K562 (cell line): ENCODE data around the gene FLVCR2. TPM values are rescaled to one million over a fixed set of nuclear protein-coding genes. Genes with fewer than 3 reads are reported as not detected.

Experiments used
- ATAC-seq: fragments of 200-7000 bp; cut with Tn5 transposase; 3 replicates; pipeline ENCODE4 v1.9.1; 2020; ENCODE audit warnings: moderate library complexity
- BruUV-seq: library from RNA; stranded (reverse); fragments of 400-500 nt; replicated peaks from 2 replicates; lab custom pipeline; 2021; lab: Mats Ljungman, UMichigan
- CTCF ChIA-PET: fragments of 300-600 bp; formaldehyde crosslinking; extraction: SDS; loops from one replicate; lab custom pipeline; 2021; ENCODE audit warnings: low intra/inter-chr PET ratio; lab: Yijun Ruan, JAX
- POLR2A ChIA-PET: fragments of 300-600, 350-650 bp; sonication (Branson Sonifier 250); formaldehyde crosslinking; extraction: SDS; loops from one replicate; lab custom pipeline; 2021; ENCODE audit warnings: antibody characterized with exemption, inconsistent platforms; lab: Yijun Ruan, JAX
- DNase-seq, 4 experiments: peaks; one replicate each; pipeline versions ENCODE4 v3.0.0 to v3.0.0-alpha.2; 2011 to 2018; ENCODE audit warnings: low spot score in 3 of 4, mixed read lengths in 3 of 4; ENCODE audit errors: extremely low read depth in 1 of 4
- FAIRE-seq: peaks from 2 replicates; lab custom pipeline; 2011; peaks lifted over from hg19 to GRCh38; lab: Jason Lieb, UNC
- H2AFZ ChIP-seq: 2 replicates; pipeline ENCODE4 v1.6.0; 2011; ENCODE audit warnings: low read depth, low read length, control low read depth, inconsistent platforms
- H3K27ac ChIP-seq: fragments of 200-600 bp; 3 replicates; pipeline ENCODE4 v1.8.0; 2011; ENCODE audit warnings: low read depth, mild to moderate bottlenecking, control low read depth, inconsistent platforms, low read length, moderate library complexity, mixed read lengths; ENCODE audit errors: extremely low read depth
- H3K27me3 ChIP-seq, 2 experiments: fragments of 300-600 bp in 1 of 2; 2 replicates in 1 of 2; 3 replicates in 1 of 2; pipeline versions ENCODE4 v1.6.0 to v1.8.0; 2011; ENCODE audit warnings: inconsistent platforms in 2 of 2, low read length in 2 of 2, mild to moderate bottlenecking in 1 of 2, mixed read lengths in 1 of 2, moderate library complexity in 1 of 2; ENCODE audit not compliant: control insufficient read depth in 2 of 2, insufficient read depth in 2 of 2
- H3K36me3 ChIP-seq: fragments of 300-600 bp; 3 replicates; pipeline ENCODE4 v1.8.0; 2011; ENCODE audit warnings: mild to moderate bottlenecking, low read length, inconsistent platforms; ENCODE audit not compliant: control insufficient read depth, insufficient read depth
- H3K4me1 ChIP-seq, 2 experiments: fragments of 200-600 bp in 1 of 2; replicated peaks in 1 of 2; 2 replicates in 1 of 2; 3 replicates in 1 of 2; pipeline versions ENCODE4 v1.5.1 to v1.8.0; 2011; ENCODE audit warnings: inconsistent platforms in 2 of 2, low read length in 2 of 2, mild to moderate bottlenecking in 1 of 2, mixed read lengths in 1 of 2, moderate library complexity in 1 of 2; ENCODE audit not compliant: control insufficient read depth in 2 of 2, insufficient read depth in 2 of 2
- H3K4me2 ChIP-seq: 2 replicates; pipeline ENCODE4 v1.6.1; 2011; ENCODE audit warnings: low read length, control low read depth, inconsistent platforms, mixed read lengths; ENCODE audit not compliant: insufficient read depth
- H3K4me3 ChIP-seq: fragments of 200-600 bp; sonication (generic), shearing (Covaris generic); 2 replicates; pipeline ENCODE4 v1.5.1; 2016; ENCODE audit warnings: control low read depth, inconsistent platforms
- H3K79me2 ChIP-seq: fragments of 200-600 bp; 3 replicates; pipeline ENCODE4 v1.8.0; 2011; ENCODE audit warnings: low read length, inconsistent platforms; ENCODE audit not compliant: control insufficient read depth, insufficient read depth
- H3K9ac ChIP-seq, 2 experiments: 2 replicates each; pipeline versions ENCODE4 v1.6.0 to v1.6.1; 2011; ENCODE audit warnings: low read depth in 2 of 2, low read length in 2 of 2, control low read depth in 1 of 2, inconsistent platforms in 1 of 2, mild to moderate bottlenecking in 1 of 2, mixed read lengths in 1 of 2; ENCODE audit not compliant: insufficient read depth in 1 of 2
- H3K9me1 ChIP-seq: one replicate; pipeline ENCODE4 v1.6.0; 2011; ENCODE audit warnings: inconsistent platforms, mild to moderate bottlenecking, low read length, moderate library complexity; ENCODE audit not compliant: control insufficient read depth, insufficient read depth
- H3K9me3 ChIP-seq: replicated peaks from 2 replicates; pipeline ENCODE4 v1.5.1; 2011; ENCODE audit warnings: low read depth, low read length, inconsistent platforms; ENCODE audit not compliant: control insufficient read depth, insufficient read depth
- H4K20me1 ChIP-seq: replicated peaks from 2 replicates; pipeline ENCODE4 v1.6.1; 2011; ENCODE audit warnings: low read length, inconsistent platforms, mixed read lengths; ENCODE audit not compliant: control insufficient read depth, insufficient read depth
- CREBBP ChIP-seq: IDR thresholded peaks from one replicate; pipeline ENCODE4 v1.6.1; 2012; ENCODE audit warnings: low read depth, mild to moderate bottlenecking, control low read depth, inconsistent platforms, low read length
- CTCFL ChIP-seq: IDR thresholded peaks from 2 replicates; pipeline ENCODE4 v1.6.1; 2011; ENCODE audit warnings: borderline replicate concordance, low read depth, mild to moderate bottlenecking, moderate library complexity, low read length; ENCODE audit not compliant: insufficient read depth, poor library complexity, severe bottlenecking
- DMBX1 ChIP-seq: fragments of 250-450 bp; sonication (Bioruptor Pico); IDR thresholded peaks from 2 replicates; pipeline ENCODE4 v1.8.0; 2022; ENCODE audit warnings: inconsistent platforms, mild to moderate bottlenecking, moderate library complexity, borderline replicate concordance
- ELK1 ChIP-seq: sonication (generic); formaldehyde crosslinking; IDR thresholded peaks from 2 replicates; pipeline ENCODE4 v1.8.1; 2022; ENCODE audit warnings: missing genetic modification reagents
- HNRNPL ChIP-seq: fragments of 200-400 bp; formaldehyde crosslinking; IDR thresholded peaks from 2 replicates; pipeline ENCODE4 v1.6.1; 2017; ENCODE audit warnings: low read depth, mild to moderate bottlenecking, low read length
- HSF4 ChIP-seq: fragments of 250-450 bp; sonication (Bioruptor Pico); IDR thresholded peaks from 2 replicates; pipeline ENCODE4 v2.1.2; 2022; ENCODE audit warnings: mild to moderate bottlenecking, moderate library complexity, borderline replicate concordance
- KAT2B ChIP-seq: IDR thresholded peaks from one replicate; pipeline ENCODE4 v1.6.1; 2012; ENCODE audit warnings: low read depth, mild to moderate bottlenecking, control low read depth, inconsistent platforms, low read length, moderate library complexity
- NR2C2 ChIP-seq, 2 experiments: fragments of 200-800 bp in 1 of 2; sonication (Bioruptor generic) in 1 of 2; sonication (generic) in 1 of 2; formaldehyde crosslinking in 1 of 2; IDR thresholded peaks; 2 replicates each; pipeline versions ENCODE4 v1.6.1 to v1.8.0; 2016 to 2022; ENCODE audit warnings: mild to moderate bottlenecking in 1 of 2, missing compliant biosample characterization in 1 of 2, missing genetic modification characterization in 1 of 2, missing genetic modification reagents in 1 of 2
- PTRF ChIP-seq: fragments of 450-650 bp; IDR thresholded peaks from 2 replicates; pipeline ENCODE4 v1.6.1; 2016; ENCODE audit warnings: mild to moderate bottlenecking, missing genetic modification characterization, missing compliant biosample characterization
- RBM34 ChIP-seq: fragments of 200-400 bp; formaldehyde crosslinking; IDR thresholded peaks from 2 replicates; pipeline ENCODE4 v1.6.1; 2018; ENCODE audit warnings: low read length, borderline replicate concordance; ENCODE audit not compliant: insufficient read depth
- TBP ChIP-seq: optimal IDR thresholded peaks from 2 replicates; pipeline ENCODE3; 2011; ENCODE audit warnings: low read depth, low read length, improper control_type of control experiment
- TFAM ChIP-seq: fragments of 250-450 bp; sonication (Bioruptor Pico); conservative IDR thresholded peaks from 2 replicates; pipeline ENCODE4 v1.5.0; 2021; ENCODE audit warnings: mild to moderate bottlenecking, moderate library complexity
- WGBS: fragments of 100-300 bp; shearing (Covaris generic); methylation state at CpG from one replicate; pipeline ENCODE4 v1.1.6; 2016; ENCODE audit warnings: low coverage, mixed read lengths; ENCODE audit not compliant: insufficient coverage; ENCODE audit errors: missing lambda C conversion rate; 5-methylcytosine and 5-hydroxymethylcytosine counted together
- in situ Hi-C: fragments of 300-500 bp; cut with MboI; formaldehyde crosslinking; loops from 4 replicates; pipeline ENCODE4 v1.15.0; 2018; ENCODE audit warnings: inconsistent platforms, mixed read lengths
- intact Hi-C: fragments of 100-400 bp; cut with micrococcal nuclease; formaldehyde crosslinking; loops from 2 replicates; pipeline ENCODE4 v1.14.2; 2022
- polyA plus RNA-seq, 8 experiments: library from polyadenylated mRNA; depleted of rRNA in 4 of 8; stranded (reverse) in 5 of 8; unstranded in 3 of 8; fragments of >200 nt; fragmentation: Nextera tagmentation in 2 of 8; fragmentation: Illumina TruSeq in 1 of 8; extraction: Ambion mirVana in 2 of 8; extraction: Trizol in 1 of 8; gene quantifications; 2 replicates each; pipeline versions ENCODE4 v1.2.1 to v1.2.3, GENCODE V29; 2011 to 2014; ENCODE audit warnings: inconsistent platforms in 1 of 8, missing spikeins in 1 of 8
- total RNA-seq, 7 experiments: library from RNA; depleted of rRNA in 6 of 7; stranded (reverse); fragments of >200 nt in 6 of 7; fragmentation: Illumina TruSeq in 2 of 7; extraction: Trizol in 2 of 7; gene quantifications; 2 replicates each; pipeline versions ENCODE4 v1.2.1 to v1.2.3, GENCODE V29; 2011 to 2021; ENCODE audit warnings: low replicate concordance in 1 of 7

The FLVCR2 gene
- total and polyA plus RNA-seq, 9 of the 15 experiments (the other 6 are each of a cell fraction or from before 2014, with no cell fraction given), result 1.5 TPM; not detected in 8

GRCh38 chr14:75610834-75611233 lies 32.4 kb downstream of the FLVCR2 start (continued):
- TF ChIP-seq CREBBP (no peak), KAT2B (no peak)
- TF ChIP-seq, all 486 proteins: peak for 0

- ATAC-seq, result no peak
These were observed 33.7 kb downstream of the FLVCR2 start for GRCh38 chr14:75612157-75612556.

GRCh38 chr14:75614179-75614578 lies 35.8 kb downstream of the FLVCR2 start:
- ChIA-PET POLR2A (no interaction called here), CTCF (no interaction called here)
- Histone ChIP-seq H3K4me2 (no peak overlapping the region), H3K9me1 (no peaks in the 10 kb centered on the region), H4K20me1 (no peaks in the 10 kb centered on the region), H3K79me2 (no peaks in the 10 kb centered on the region), H3K27ac (no peak overlapping the region), H3K9me3 (no peaks in the 10 kb centered on the region), H3K27me3 (peaks cover 6 to 41% of the 10 kb centered on the region in 2 experiments; a peak in 4 of 5 replicates), H3K4me1 (no peaks in the 10 kb centered on the region), H3K4me3 (no peak overlapping the region), H3K9ac (no peak overlapping the region), H2AFZ (no peak overlapping the region), H3K36me3 (no peaks in the 10 kb centered on the region)
- intact Hi-C loops, result no loop called here
- in situ Hi-C loops, result no loop called here
- FAIRE-seq (no peak), DNase-seq (no peak), ATAC-seq (no peak)
- no TSS peak for BruUV-seq
- 2% methylated on average over 4 of the region's 4 CpGs for WGBS
- TF ChIP-seq DMBX1 (CRISPR knock-in tag) (no peak), ELK1 (CRISPR knock-in tag) (no peak), TBP (no peak), RBM34 (no peak), NR2C2 (CRISPR knock-in tag; IDR thresholded peaks at IDR 0.05) (no peak), NR2C2 (tag; IDR thresholded peaks at IDR 0.05) (no peak), CTCFL (no peak)

More at GRCh38 chr14:75612157-75612556, 33.7 kb downstream of the FLVCR2 start:
- no peak for FAIRE-seq
- intact Hi-C loops (no loop called here), in situ Hi-C loops (no loop called here)
- BruUV-seq, result no TSS peak
- no peaks in the 10 kb centered on the region for H4K20me1 ChIP-seq
- H3K79me2 ChIP-seq, result no peaks in the 10 kb centered on the region
- no peak for DNase-seq
- H3K9me1 ChIP-seq, result no peaks in the 10 kb centered on the region
- H3K27ac ChIP-seq, result no peak overlapping the region
- no peak overlapping the region for H3K4me2 ChIP-seq
- H3K27me3 ChIP-seq, result peaks cover 6 to 51% of the 10 kb centered on the region in 2 experiments; a peak in 4 of 5 replicates
- CTCF ChIA-PET, result no interaction called here
- H2AFZ ChIP-seq, result no peak overlapping the region
- no peak for TF ChIP-seq HNRNPL
- TF ChIP-seq TFAM (CRISPR knock-in tag), result no peak
- TF ChIP-seq HSF4 (CRISPR knock-in tag), result no peak
- TF ChIP-seq PTRF, result no peak
- no peaks in the 10 kb centered on the region for H3K4me1 ChIP-seq
- POLR2A ChIA-PET, result interaction anchor here (0.6 kb wide), 1 partner anchor 25 kb away, joined by 4 read pairs; no protein-coding TSS in a partner anchor
- H3K9ac ChIP-seq, result no peak overlapping the region
- WGBS, result 0% methylated on average over 4 of the region's 4 CpGs
- no peaks in the 10 kb centered on the region for H3K9me3 ChIP-seq
- no peak overlapping the region for H3K4me3 ChIP-seq
- H3K36me3 ChIP-seq, result no peaks in the 10 kb centered on the region
